Hepatocyte (in vitro differentiated cells): Measurements from ENCODE around the gene ZYG11A. TPM values are rescaled to one million over a fixed set of nuclear protein-coding genes. Genes with fewer than 3 reads are reported as not detected.
A peak's percentile ranks its signal among the peaks of the same experiment; 100 is the strongest.

ENCODE experiments used
- DNase-seq: peaks from one replicate; pipeline ENCODE4 v3.0.0-alpha.2; 2016; ENCODE audit warnings: low spot score
- H2AFZ ChIP-seq: fragments of 200-600 bp; sonication (generic); 2 replicates; pipeline ENCODE4 v1.6.0; 2016; ENCODE audit warnings: antibody characterized with exemption, mild to moderate bottlenecking
- H3K27ac ChIP-seq: fragments of 200-600 bp; sonication (generic); 2 replicates; pipeline ENCODE4 v1.5.1; 2016; ENCODE audit warnings: mild to moderate bottlenecking
- H3K27me3 ChIP-seq: fragments of 200-600 bp; sonication (generic); 2 replicates; pipeline ENCODE4 v1.6.1; 2016
- H3K36me3 ChIP-seq: fragments of 200-600 bp; sonication (generic); replicated peaks from 2 replicates; pipeline ENCODE4 v1.5.1; 2016; ENCODE audit warnings: low read depth; ENCODE audit not compliant: insufficient read depth
- H3K4me1 ChIP-seq: fragments of 200-600 bp; sonication (generic); 2 replicates; pipeline ENCODE4 v1.5.1; 2016; ENCODE audit warnings: mild to moderate bottlenecking, moderate library complexity; ENCODE audit not compliant: insufficient read depth
- H3K4me2 ChIP-seq: fragments of 200-600 bp; sonication (generic); 2 replicates; pipeline ENCODE4 v1.6.0; 2016
- H3K4me3 ChIP-seq: fragments of 200-600 bp; sonication (generic); 2 replicates; pipeline ENCODE4 v1.5.1; 2016; ENCODE audit warnings: mild to moderate bottlenecking
- H3K79me2 ChIP-seq: fragments of 200-600 bp; sonication (generic); 2 replicates; pipeline ENCODE4 v1.6.0; 2017; ENCODE audit warnings: mild to moderate bottlenecking
- H3K9me2 ChIP-seq: fragments of 200-600 bp; sonication (generic); replicated peaks from 2 replicates; pipeline ENCODE4 v1.6.0; 2017; ENCODE audit warnings: mild to moderate bottlenecking; ENCODE audit not compliant: insufficient read depth
- H3K9me3 ChIP-seq: fragments of 200-600 bp; sonication (generic); 2 replicates; pipeline ENCODE4 v1.5.1; 2016; ENCODE audit warnings: low read depth, mild to moderate bottlenecking
- H4K20me1 ChIP-seq: fragments of 200-600 bp; sonication (generic); 2 replicates; pipeline ENCODE4 v1.6.0; 2016; ENCODE audit warnings: mild to moderate bottlenecking; ENCODE audit not compliant: insufficient read depth, poor library complexity, severe bottlenecking
- EZH2 ChIP-seq: fragments of 200-600 bp; sonication (generic); IDR thresholded peaks from 2 replicates; pipeline ENCODE4 v1.6.1; 2016; ENCODE audit warnings: antibody characterized with exemption, mild to moderate bottlenecking, borderline replicate concordance
- EZH2phosphoT487 ChIP-seq: fragments of 200-600 bp; sonication (generic); IDR thresholded peaks from one replicate; pipeline ENCODE4 v1.6.1; 2018; ENCODE audit warnings: antibody characterized with exemption, mild to moderate bottlenecking, low read depth, moderate library complexity; ENCODE audit not compliant: unreplicated experiment, severe bottlenecking
- WGBS: methylation state at CpG from one replicate; pipeline ENCODE4 v1.1.6; 2016; ENCODE audit warnings: low lambda C conversion rate; ENCODE audit errors: missing lambda C conversion rate; 5-methylcytosine and 5-hydroxymethylcytosine counted together
- polyA plus RNA-seq: library from polyadenylated mRNA; unstranded; fragments of >200 nt; fragmentation: Nextera tagmentation; extraction: Ambion mirVana; gene quantifications from 2 replicates; pipeline ENCODE4 v1.2.1, GENCODE V29; 2016
- total RNA-seq: library from RNA; depleted of rRNA; stranded (reverse); fragments of >200 nt; gene quantifications from 2 replicates; pipeline ENCODE4 v1.2.3, GENCODE V29; 2014
- TF ChIP-seq, protein P1 (sequence below): fragments of 200-600 bp; sonication (generic); IDR thresholded peaks from 2 replicates; pipeline ENCODE4 v1.5.1; 2016; ENCODE audit warnings: antibody characterized with exemption, mild to moderate bottlenecking; ENCODE audit not compliant: poor library complexity

ZYG11A gene
- total and polyA plus RNA-seq, 2 experiments from 2014 or later, result 0.40 to 1.8 TPM

DNA sequence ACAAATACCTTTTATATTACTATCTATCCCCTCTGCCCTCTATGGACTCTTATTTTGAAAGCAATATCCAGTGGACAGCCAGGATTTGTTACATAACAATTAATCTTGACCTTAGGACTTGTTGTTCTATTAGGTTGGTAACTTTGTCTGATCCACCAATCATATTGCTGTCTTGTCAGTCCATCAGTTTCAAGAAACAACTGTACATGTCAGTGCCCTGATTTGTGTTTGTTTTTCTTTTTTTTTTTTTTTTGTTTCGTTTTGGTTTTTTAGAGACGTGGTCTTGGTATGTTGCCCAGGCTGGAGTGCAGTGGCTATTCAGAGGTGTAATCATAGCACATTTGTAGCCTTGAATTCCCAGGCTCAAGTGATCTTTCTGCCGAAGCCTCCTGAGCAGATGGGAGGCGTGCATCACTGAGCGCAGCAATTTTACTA is 83.0 kb downstream of the ZYG11A start:
- H3K9me3 ChIP-seq, result no peaks in the 10 kb centered on the region
- no peak overlapping the region for H2AFZ ChIP-seq
- H3K4me3 ChIP-seq, result no peak overlapping the region
- H3K36me3 ChIP-seq, result no peaks in the 10 kb centered on the region
- TF ChIP-seq EZH2phosphoT487, result no peak
- TF ChIP-seq, protein P1, sequence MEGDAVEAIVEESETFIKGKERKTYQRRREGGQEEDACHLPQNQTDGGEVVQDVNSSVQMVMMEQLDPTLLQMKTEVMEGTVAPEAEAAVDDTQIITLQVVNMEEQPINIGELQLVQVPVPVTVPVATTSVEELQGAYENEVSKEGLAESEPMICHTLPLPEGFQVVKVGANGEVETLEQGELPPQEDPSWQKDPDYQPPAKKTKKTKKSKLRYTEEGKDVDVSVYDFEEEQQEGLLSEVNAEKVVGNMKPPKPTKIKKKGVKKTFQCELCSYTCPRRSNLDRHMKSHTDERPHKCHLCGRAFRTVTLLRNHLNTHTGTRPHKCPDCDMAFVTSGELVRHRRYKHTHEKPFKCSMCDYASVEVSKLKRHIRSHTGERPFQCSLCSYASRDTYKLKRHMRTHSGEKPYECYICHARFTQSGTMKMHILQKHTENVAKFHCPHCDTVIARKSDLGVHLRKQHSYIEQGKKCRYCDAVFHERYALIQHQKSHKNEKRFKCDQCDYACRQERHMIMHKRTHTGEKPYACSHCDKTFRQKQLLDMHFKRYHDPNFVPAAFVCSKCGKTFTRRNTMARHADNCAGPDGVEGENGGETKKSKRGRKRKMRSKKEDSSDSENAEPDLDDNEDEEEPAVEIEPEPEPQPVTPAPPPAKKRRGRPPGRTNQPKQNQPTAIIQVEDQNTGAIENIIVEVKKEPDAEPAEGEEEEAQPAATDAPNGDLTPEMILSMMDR, result no peak
- no peak for TF ChIP-seq EZH2
- no peaks in the 10 kb centered on the region for H4K20me1 ChIP-seq
- H3K27ac ChIP-seq, result no peak overlapping the region
- 66% methylated on average over 5 of the region's 5 CpGs for whole genome bisulfite sequencing
- H3K9me2 ChIP-seq, result no peaks in the 10 kb centered on the region
- H3K27me3 ChIP-seq, result no peaks in the 10 kb centered on the region
- peaks cover 25% of the 10 kb centered on the region for H3K79me2 ChIP-seq
- DNase-seq, result no peak
- no peak overlapping the region for H3K4me2 ChIP-seq
- H3K4me1 ChIP-seq, result no peaks in the 10 kb centered on the region

DNA sequence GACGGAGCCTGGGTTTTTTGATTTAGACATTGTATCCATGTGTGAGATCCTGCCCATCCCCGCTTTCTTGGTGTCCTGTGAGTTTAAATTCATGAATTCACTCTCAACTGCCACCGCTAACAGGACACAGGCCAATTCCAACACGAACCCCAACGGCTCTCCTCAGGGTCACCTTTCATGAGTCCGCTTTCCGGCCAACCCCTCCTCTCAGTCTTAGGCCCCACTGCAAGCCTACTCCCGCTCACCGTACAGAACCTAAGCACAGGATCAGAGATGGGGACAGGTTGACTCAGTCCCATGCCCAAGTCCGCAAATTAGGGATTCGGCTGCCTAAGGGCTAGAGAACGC is 84.3 kb downstream of the ZYG11A start:
- Histone ChIP-seq H3K9me2 (no peaks in the 10 kb centered on the region), H2AFZ (peak overlapping the region; percentile 98), H3K79me2 (peaks cover 26% of the 10 kb centered on the region), H3K4me1 (no peaks in the 10 kb centered on the region), H3K27me3 (no peaks in the 10 kb centered on the region), H3K4me2 (peak overlapping the region; percentile 98), H3K4me3 (peak overlapping the region; percentile 63), H3K27ac (peak overlapping the region; percentile 37), H3K9me3 (no peaks in the 10 kb centered on the region), H4K20me1 (no peaks in the 10 kb centered on the region), H3K36me3 (no peaks in the 10 kb centered on the region)
- WGBS, result 30% methylated on average over 9 of the region's 12 CpGs
- TF ChIP-seq EZH2 (no peak), EZH2phosphoT487 (no peak)
- TF ChIP-seq, protein P1, result no peak
- no peak for DNase-seq

DNA sequence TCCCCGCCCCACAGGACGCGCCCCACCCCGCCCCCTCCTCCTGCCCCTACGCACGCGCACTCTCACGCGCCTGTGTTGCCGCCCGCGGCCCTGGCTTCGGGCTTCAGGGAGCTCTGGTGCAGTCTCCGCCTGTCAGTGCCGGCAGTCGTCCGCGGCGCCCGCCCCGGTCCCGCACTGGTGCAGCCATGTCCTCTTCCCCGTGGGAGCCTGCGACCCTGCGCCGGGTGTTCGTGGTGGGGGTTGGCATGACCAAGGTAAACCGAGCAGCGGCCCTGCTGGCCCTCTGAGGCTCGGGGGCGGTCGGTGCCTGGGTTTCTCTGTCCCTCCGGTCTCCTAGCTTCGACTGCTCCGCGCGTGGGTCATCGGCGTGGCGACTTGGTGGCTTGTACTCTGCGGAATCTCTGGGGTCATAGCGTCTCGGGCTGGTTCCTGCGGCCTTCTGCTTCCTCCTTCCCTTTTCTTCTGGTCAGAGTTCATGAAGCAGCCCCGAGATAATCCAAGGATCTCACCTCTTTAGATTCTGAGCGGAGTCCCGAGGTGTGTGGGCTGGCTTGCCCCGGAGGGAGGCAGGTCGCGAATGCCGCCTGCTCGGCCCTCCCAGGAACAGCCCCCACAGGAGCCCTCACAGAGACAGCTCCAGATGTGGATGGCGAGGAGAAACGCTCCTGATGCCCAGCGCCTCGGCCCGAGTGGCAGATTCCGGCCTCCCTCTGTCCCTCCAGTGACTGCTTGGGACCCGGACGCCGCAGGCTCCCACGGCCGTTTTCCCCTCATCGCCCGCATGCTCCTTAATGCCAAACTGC is 84.9 kb downstream of the ZYG11A start, which contains the start of gene SCP2:
Gene SCP2 (plus strand): TSS at position 65 of the 803 bp plus-strand sequence. CDS start 121 bp downstream, at position 186.
- no peaks in the 10 kb centered on the region for H3K9me2 ChIP-seq
- peak within 1 kb of the TSS; percentile 98 for H3K4me2 ChIP-seq
- H3K27me3 ChIP-seq, result no peaks in the 10 kb centered on the region
- peak; percentile 88 for DNase-seq
- 2% methylated on average over 41 of the region's 65 CpGs for WGBS
- H3K4me1 ChIP-seq, result no peaks in the 10 kb centered on the region
- TF ChIP-seq EZH2phosphoT487, result no peak
- TF ChIP-seq, protein P1, result no peak
- TF ChIP-seq EZH2, result no peak
- no peaks in the 10 kb centered on the region for H3K9me3 ChIP-seq
- H4K20me1 ChIP-seq, result no peaks in the 10 kb centered on the region
- H3K4me3 ChIP-seq, result peak within 1 kb of the TSS; percentile 63
- peaks cover 22% of the 10 kb centered on the region for H3K79me2 ChIP-seq
- H3K36me3 ChIP-seq, result no peaks in the 10 kb centered on the region
- peak within 1 kb of the TSS; percentile 74 for H3K27ac ChIP-seq
- H2AFZ ChIP-seq, result peak within 1 kb of the TSS; percentile 98
